HG03135 (cell line): ENCODE measurements around the gene ZFAND6.
A peak's percentile ranks its signal among the peaks of the same experiment; 100 is the strongest.
"Not testable (repeated sequence)": the region's sequence is repeated elsewhere in the genome, so short reads cannot be mapped to it uniquely, and the experiment has no call there.

ENCODE experiments used
- ATAC-seq: cut with Tn5 transposase; IDR thresholded peaks from one replicate; pipeline ENCODE4 v1.9.1; 2021; ENCODE audit warnings: mild to moderate bottlenecking, moderate library complexity; ENCODE audit not compliant: unreplicated experiment

Gene ZFAND6

DNA sequence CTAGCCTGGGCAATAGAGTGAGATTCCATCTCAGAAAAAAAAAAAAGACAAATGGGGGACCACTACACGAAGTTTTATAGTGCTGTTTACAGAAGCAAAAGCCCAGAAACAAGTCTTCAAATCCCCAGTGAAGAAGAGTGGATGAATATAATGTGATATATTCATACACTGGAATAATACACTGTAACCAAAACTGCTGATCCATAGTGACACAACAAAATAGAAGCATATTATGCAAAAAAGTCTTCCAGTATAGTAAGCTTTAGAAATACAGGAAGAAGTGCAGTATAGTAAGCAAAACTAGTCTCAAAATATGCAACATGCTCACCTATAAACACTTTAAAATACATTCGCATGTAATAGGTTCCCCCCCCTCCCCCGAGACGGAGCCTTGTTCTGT is 81.4 kb downstream of the ZFAND6 start:
- ATAC-seq: no peak

DNA sequence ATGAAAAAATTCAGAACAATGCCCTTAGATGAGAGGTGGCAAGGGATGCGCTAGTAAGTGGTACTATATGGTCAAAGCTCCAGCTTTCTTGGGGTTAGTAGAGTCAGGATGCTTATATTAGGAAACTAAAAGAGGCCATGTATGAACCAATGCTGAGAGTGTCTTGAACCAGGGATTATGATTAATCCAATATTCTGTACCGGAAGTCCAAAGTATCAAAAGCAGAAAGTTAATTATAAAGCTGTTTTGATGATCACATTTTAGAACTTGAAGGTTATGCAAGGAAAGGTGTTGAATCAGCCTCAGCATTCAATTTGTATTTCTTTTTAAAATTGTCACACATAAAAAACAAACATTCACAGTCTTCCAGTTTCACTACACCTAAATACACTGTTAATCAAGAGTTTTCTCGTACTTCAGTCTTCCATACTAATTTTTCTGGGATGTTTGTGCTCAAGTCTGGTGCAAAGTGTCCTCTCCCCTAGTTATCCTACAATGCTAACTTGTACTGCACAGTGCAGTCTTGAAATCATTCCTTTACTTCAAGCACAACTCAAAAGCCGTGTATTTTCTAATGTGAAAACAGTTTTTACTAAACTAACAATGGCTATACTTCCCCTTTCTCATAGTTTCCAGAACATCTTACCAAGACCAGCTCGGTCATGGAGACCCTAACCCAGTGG is 82.6 kb downstream of the ZFAND6 start:
- ATAC-seq: no peak

DNA sequence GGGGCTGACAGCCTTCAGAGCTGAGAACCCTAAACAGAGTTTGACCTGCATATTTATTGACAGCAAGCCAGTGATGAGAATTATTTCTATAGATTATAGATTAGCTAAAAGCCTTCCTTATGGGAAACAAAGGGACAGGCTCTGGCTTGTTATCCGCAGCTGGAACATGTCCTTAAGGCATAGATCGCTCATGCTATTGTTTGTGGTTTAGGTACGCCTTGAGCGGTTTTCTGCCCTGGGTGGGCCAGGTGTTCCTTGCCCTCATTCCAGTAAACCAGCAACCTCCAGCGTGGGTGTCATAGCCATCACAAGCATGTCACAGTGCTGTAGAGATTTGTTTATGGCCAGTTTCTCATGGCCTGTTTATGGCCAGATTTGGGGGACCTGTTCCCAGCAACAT is 83.2 kb downstream of the ZFAND6 start:
- no peak for ATAC-seq

DNA sequence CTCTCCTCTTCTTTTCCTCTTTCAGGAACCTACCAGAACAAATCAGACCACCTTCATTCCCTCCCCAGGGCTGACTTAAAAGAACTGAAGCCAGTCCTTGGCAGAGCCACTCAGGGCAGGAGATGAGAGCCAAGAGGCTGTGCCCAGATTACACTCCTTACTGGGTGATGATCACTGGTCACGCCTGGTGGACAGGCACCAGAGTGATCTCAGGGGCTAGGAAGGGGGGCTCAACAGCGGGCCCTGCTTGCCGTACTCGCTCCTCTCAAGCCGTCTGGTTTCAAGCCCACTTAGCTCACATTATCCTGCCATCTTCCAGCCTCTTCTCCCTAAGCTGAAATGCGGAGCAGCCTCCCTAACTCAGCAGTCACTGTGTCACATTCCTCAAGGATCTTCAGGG is 91.7 kb downstream of the ZFAND6 start:
- ATAC-seq: no peak

DNA sequence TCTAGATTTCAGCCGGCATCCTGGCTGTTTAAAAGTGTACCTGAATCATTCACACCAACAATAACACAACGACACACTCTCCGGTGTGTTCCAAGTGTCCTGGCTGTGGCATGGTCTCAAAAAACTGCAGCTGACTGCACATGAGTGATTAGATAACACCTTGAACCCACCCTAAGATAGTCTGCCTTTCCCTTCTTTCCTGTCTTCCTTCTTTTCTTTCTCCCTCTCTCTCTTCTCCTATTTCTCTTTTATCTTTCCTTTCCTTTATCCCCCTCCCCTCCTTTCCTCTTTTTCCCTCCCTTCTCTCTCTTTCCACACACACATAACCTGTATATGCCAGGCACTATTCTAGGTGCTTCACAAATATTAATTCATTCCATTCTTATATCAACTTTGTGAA is 92.1 kb downstream of the ZFAND6 start:
- no peak for ATAC-seq

DNA sequence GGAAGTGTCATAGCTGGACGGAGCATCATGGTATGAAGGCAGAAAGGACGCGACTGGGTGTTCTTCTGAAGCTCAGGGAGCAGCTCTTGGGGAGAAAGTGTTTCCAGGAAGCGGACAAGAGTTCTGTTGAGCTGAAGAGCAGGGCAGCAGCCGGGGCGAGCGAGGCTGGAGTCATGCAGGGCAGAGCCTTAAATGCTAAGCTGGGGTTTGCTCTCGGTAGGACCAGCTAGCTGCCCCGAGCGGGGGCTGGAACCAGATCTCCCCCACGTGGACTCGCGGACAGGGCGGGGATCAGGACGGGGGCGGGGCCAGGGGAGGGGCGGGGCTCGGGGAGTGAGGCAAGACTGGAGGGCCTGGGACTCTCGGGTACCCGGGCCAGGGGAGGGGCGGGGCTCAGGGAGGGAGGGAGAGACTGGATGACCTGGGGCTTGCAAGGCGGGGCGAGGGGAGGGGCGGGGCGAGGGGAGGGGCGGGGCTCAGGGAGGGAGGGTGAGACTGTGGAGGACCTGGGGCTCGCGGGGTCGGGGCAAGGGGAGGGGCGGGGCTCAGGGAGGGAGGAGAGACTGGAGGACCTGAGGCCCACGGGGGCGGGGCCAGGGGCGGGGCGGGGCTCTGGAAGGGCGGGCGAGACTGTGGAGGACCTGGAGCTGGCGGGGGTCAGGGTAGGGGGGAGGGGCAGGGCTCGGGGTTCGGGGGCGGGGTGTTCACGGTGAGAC is 92.9 kb downstream of the ZFAND6 start:
- peak; percentile 56 for ATAC-seq

DNA sequence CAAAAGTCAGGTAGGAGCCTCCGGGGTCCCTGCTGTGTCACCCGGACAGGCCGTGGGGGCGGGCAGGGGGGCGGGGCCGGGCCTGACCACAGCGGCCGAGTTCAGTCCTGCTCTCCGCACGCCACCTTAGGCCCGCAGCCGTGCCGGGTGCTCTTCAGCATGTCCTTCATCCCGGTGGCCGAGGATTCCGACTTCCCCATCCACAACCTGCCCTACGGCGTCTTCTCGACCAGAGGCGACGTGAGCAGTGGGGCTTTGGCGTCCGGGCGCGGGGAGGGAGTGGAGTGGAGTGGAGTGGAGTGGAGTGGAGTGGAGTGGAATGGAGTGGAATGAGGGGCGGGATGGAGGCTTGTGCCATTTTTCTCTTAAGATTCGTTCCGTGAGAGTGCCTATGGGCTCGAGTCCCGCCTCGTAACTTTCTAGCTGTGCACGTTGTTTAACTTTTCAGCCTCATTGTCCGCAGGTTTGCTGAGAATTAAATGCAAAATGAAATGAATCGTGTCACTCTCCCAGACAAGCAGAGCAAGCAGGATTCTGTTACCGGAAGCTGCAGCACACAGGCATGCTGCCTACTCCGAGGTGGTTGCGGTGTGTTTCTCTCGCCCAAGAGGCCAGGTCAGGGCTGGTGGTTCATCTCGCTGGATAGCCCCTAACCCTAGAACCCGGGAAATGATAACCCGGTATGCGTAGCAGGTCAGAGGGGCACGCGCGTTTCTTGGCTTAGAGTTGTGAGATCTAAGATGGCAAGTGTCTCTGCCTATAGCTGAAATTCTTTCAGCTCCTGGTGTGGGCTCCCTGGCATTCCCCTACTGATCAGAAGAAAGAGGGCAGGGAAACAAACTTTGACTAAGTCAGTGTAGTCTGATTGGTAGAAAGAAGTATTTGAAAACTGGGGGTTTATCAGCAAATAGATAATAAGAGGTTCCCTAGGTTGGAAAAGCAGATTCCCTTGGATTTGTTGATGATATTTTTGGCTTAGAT is 93.7 kb downstream of the ZFAND6 start, which contains the start of gene FAH:
FAH (plus strand) TSS at position 104 of the 981 bp plus-strand sequence; CDS start at position 160, 56 bp downstream.
- peak; percentile 52 for ATAC-seq

DNA sequence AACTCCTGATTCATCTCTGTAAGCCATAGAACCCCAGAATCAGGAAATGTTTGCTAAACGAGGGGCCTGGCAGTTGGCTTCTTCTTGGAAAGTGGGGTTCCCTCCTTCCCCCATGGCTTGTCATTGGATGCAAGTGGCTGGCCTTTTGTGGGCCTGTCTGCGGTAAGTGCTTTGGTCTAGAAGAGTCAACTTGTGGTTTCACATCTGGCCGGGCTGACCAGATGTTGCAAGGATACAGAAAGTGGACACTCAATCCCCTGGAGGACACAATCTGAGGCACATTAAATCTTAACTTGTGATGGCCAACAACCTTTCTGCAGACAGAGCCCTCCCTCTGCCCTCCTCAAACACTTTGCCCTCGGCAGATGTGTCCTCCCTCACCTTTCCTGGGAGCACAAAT is 94.4 kb downstream of the ZFAND6 start:
- ATAC-seq: no peak

DNA sequence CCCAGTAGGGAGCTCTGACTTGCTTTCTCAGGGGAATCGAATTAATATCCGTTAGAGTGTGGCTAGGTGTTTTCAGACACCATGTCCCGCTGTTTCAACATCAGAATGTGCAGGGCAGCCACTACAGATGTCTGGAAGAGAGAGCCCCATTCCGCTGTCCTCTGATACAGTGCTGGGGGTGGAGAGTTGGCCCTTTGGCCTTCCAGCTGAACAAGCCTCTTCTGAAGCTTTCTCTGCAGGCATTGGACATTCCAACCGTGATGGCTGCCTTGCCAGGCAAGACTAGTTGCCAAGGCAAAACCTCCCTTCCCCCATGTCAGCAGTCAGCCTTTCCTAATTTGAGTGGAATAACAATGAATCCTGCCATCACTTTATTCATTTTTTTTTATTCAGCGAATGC is 94.9 kb downstream of the ZFAND6 start:
- ATAC-seq: no peak

DNA sequence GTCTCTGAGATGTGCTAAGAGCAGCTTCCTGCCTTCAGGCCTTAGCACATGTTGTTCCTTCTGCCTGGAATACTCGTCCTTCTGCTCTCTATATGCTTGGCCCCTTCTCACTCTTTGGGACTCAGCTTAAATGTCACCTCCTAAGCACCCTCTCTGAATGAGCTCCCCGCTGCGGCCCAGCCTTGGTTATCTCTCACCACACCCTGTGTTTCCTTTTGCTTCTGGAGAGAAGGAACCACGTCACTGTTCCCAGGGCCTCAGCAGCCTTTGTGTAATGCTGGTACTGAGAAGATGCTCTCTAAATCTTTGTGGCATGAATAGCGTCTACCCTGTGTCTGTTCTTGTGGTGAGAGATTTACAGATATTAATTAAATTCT is 95.5 kb downstream of the ZFAND6 start:
- ATAC-seq: no peak

DNA sequence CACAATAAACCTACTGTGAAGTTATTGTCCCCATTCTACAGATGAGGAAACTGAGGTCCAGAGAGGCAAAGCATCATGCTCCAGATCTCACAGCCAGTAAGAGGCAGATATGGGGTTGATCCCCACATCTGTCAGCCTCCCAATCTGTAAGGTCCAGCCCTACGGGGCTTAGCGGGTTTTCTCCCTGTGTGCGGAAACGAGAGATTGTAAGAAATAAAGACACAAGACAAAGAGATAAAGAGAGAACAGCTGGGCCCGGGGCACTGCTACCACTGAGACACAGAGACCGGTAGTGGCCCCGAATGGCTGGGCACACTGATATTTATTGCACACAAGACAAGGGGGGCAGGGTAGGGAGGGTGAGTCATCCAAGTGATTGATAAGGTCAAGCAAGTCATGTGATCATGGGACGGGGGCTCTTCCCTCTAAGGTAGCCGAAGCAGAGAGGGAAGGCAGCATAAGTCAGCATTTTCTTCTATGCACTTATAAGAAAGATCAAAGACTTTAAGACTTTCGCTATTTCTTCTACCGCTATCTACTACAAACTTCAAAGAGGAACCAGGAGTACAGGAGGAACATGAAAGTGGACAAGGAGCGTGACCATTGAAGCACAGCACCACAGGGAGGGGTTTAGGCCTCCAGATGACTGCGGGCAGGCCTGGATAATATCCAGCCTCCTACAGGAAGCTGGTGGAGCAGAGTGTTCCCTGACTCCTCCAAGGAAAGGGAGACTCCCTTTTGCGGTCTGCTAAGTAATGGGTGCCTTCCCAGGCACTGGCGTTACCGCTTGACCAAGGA is 96.1 kb downstream of the ZFAND6 start:
- not testable (repeated sequence) for ATAC-seq

DNA sequence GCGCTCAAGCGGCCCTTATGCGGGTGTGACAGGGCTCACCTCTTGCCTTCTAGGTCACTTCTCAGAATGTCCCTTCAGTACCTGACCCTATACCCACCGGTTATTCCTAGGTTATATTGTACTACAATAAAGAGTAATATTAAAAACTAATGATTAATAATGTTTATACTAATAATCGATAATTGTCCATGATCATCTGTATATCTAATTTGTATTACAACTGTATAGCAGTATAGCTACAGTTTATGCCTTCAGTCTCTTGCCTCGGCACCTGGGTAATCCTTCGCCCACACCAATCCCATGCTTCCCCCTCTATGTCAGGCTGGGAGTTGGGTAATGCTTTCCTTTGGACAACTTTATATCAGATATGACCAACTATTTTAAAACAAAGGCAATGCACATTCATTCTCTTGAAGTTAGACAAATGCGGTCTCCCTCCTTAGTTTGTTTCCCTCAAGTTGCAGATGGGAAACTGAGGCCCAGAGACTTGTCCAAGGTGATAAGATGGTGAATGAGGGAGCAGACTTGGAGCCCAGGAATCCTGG is 96.8 kb downstream of the ZFAND6 start:
- ATAC-seq: no peak

DNA sequence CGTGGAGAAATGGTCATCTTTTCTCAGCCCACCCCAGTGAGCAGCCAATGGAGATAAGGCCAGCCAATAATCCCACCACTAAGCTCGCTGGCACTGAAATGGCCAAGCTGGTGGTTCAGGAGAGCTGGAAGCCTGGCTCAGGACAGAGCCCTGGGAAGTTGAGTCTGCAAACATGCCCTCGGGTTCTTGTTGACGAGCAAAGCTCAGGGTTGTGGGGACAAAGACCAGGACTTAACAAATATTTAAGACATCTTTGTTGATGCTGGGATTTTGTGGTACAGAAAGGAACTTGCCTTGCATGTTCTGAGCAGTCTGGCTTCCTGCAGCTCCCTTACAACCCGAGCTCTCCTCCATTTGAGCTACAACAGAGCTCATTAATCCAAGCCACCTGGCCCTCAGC is 97.7 kb downstream of the ZFAND6 start:
- no peak for ATAC-seq

DNA sequence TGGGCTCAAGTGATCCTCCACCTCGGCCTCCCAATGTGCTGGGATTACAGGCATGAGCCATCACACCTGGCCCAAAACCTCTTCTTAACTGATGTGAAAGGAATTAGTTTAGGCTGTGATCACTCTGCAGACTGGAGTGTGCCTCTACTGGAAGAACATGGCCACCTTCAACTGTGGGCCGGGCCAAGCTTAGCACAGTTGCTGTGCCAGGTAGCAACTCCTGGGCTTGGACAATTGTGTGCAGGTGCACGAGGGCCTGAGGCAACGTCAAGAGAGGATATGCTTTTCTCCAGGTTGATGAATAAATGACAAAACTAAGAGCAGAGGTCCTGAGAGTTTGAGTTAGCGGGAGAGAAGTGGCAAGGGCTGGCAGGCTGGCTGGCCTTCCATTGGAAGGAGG is 99.8 kb downstream of the ZFAND6 start:
- ATAC-seq: no peak

DNA sequence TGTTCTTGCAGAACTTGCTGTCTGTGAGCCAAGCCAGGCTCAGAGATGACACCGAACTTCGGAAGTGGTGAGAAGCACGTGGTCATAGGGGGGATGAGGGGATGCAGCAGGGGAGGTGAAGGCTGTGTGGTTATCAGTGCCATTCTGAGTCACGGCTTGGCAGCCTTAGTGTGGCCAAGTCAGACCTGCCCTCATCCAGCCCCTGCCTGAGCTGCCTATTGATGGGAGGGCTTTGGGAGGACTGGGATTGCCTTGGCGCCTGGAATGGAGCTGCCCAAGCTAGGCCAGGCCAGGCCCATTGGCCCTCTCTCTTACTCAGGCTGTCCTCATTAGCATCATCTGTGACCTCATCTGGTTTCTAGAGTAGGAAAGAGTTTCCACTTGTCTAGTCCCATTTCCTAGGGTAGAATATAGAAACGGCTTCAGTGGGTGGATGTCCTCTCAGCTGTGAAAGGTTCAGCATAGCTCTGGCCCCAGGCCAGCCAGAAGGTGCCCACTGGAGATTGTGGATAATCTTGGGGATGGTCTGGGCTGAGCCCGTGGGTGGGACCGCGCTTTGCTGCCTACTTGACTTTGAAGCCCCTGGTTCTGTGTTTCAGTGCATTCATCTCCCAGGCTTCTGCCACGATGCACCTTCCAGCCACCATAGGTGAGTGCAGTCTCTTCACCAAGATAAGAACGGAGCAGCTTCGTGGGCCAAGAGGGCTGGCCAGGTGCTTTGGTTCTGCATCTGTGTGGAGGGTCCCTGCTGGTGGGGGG is 100.5 kb downstream of the ZFAND6 start:
- no peak for ATAC-seq

DNA sequence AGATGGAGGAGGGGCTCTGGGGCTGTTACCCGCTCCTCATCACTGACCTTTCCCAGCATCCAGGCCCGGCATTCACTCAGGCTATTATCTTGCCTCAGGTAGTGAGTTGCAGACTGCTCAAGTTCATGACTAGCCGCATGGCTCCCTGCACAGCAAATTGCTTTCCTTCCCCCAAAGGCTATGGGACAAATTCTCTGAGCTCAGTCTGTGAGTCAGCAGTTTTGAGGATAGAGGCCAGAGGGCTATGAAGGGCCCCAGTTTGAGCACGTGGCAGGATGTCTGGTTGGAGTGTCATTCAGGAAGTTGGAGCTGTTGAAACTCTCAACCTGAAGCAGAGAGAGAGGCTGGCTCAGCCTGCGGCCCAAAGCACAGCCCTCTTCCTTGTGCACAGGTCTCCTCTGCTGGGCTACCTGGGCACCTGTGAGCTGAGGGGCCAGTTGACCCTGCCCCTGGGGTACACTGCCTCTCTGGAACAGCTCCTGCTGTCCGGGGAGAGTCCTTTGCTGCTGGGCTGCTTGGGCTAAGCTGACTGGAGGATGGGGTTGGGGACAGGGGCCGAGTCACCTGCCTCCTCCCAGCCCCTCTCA is 101.2 kb downstream of the ZFAND6 start:
- peak; percentile 57 for ATAC-seq

DNA sequence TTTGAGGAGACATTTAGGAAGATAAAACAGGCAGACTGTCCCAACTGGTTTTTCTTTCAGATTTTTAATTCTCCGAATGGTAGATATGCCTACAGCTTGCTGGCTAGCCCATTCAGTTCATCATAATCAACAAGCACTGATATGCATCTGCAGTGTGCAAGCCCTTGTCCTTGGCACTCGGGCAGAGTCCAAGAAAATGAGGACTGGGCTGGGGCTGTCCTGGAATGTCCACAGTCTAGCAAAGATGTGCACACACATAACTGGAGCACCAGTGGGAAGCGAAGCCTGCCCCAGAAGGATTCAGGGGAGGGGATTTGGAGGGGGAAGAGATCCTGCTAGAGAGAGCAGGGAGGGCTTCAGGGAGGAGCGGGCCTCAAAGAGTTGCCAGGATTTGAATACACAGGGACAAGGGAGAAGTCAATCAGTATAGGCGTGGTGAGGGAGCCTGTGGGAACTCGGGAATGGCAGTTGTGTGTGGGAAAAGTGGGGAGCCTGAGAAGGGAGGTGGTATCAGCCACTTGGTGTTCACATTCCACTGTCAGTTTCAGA is 102.1 kb downstream of the ZFAND6 start:
- ATAC-seq: no peak

DNA sequence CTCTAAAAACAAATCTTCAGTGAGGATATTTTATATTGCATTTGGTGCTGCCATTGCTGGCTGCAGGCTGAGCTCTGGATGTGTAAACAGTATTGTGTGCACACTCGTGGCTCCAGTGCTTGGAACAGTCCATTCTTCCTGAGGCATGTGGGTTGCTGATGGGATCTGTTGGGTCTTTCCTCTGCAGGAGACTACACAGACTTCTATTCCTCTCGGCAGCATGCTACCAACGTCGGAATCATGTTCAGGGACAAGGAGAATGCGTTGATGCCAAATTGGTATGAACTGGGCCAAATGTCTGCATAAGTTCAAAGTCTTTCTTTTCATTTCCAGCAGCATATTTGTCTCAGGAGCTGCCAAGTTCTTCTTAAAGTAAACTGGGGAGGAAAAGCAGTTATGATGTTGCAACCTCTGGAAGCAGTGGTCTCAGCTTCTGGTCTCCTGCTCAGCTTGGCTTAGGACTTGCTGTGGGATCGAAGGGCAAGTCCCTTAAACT is 102.6 kb downstream of the ZFAND6 start:
- ATAC-seq: no peak

DNA sequence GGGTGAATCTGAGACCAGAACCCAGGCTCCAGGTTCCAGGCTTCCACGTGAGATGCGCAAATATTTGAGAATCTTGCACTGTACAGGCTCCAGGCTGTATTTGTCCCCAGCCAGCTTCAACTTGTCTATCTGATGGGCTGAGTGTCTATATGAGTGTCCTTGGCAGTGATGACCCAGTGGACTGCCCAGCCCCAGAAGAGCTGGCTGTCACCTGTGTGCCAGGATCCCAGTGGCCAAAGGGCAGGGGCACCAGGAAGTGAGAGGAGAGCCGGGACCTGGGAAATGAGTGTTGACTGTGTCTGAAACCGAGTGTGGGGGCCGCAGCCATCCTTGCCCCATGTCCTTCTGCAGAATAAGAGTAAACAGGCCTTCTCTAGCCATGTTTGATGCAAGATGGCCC is 103.7 kb downstream of the ZFAND6 start:
- no peak for ATAC-seq
